ENCODE data around the gene TUFT1.

Gene TUFT1

DNA sequence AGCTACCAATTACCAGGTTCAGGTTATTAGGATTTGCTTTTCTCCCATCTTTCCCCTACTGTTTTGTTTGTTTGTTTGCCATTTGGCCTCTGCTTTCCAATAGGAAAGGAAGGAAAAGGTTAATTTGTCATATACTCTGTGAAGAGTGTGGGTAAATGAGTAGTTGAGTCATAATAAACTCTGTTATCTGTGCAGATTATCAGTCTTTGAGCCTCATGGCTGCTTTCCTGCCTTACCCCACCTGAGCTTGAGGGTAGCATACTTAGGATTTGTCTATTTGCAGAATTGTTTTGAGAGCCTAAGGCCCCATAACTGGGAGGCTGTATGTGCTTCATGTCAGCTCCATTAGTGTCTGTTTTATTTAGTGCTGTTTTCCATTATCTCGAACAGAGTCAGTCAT lies 38.8 kb downstream of the TUFT1 start:
- TF ChIP-seq, protein P1, sequence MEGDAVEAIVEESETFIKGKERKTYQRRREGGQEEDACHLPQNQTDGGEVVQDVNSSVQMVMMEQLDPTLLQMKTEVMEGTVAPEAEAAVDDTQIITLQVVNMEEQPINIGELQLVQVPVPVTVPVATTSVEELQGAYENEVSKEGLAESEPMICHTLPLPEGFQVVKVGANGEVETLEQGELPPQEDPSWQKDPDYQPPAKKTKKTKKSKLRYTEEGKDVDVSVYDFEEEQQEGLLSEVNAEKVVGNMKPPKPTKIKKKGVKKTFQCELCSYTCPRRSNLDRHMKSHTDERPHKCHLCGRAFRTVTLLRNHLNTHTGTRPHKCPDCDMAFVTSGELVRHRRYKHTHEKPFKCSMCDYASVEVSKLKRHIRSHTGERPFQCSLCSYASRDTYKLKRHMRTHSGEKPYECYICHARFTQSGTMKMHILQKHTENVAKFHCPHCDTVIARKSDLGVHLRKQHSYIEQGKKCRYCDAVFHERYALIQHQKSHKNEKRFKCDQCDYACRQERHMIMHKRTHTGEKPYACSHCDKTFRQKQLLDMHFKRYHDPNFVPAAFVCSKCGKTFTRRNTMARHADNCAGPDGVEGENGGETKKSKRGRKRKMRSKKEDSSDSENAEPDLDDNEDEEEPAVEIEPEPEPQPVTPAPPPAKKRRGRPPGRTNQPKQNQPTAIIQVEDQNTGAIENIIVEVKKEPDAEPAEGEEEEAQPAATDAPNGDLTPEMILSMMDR (IDR thresholded peaks at IDR 0.05; ENCODE audit: control extremely low read depth, extremely low read depth, low read depth, missing control alignments): no peak
- no peak for DNase-seq (ENCODE audit: extremely low spot score)
- ChIA-PET CTCF (interaction anchor here (1.0 to 1.3 kb wide), 2 partner anchors 16 to 156 kb away, joined by 3 to 4 read pairs; no protein-coding TSS in a partner anchor), POLR2A (no interaction called here)

- TF ChIP-seq, protein P1 (IDR thresholded peaks at IDR 0.05; ENCODE audit: control extremely low read depth, extremely low read depth, low read depth, missing control alignments): no peak
- ChIA-PET POLR2A (no interaction called here), CTCF (interaction anchor here (1.0 to 1.3 kb wide), 2 partner anchors 16 to 155 kb away, joined by 3 to 4 read pairs; no protein-coding TSS in a partner anchor)
- no peak for DNase-seq (ENCODE audit: extremely low spot score)
These were observed 39.5 kb downstream of the TUFT1 start for GRCh38 chr1:151579436-151580225.

DNA sequence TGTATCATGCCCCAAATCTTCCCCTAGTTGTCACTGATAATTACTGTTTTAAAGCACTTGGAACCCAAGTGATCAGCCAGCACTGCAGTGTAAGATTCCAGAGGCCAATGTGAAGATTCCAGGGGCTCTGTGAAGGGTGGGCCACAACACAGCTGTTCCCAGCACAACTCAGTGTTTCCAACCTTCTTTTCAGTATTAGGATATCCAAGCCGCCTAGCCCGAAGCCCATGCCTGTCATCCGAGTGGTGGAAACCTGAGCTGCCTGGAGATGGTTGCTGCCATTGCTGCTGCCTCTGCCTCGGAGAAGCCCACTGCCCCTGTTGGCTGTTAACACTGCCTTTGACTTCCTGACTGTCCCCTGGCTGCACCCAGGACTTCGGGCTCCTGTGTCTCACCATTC lies 41.3 kb downstream of the TUFT1 start:
- ChIA-PET POLR2A (no interaction called here), CTCF (interaction anchor here (1.2 to 2.0 kb wide), 3 partner anchors 12 to 300 kb away, joined by 3 to 8 read pairs (median 3); no protein-coding TSS in a partner anchor)
- no peak for DNase-seq (ENCODE audit: extremely low spot score)
- TF ChIP-seq, protein P1 (IDR thresholded peaks at IDR 0.05; ENCODE audit: control extremely low read depth, extremely low read depth, low read depth, missing control alignments): no peak

- ChIA-PET CTCF (interaction anchor here (1.2 to 2.0 kb wide), 3 partner anchors 11 to 300 kb away, joined by 3 to 8 read pairs (median 3); no protein-coding TSS in a partner anchor), POLR2A (no interaction called here)
- no peak for DNase-seq (ENCODE audit: extremely low spot score)
- TF ChIP-seq, protein P1 (IDR thresholded peaks at IDR 0.05; ENCODE audit: control extremely low read depth, extremely low read depth, low read depth, missing control alignments): no peak
These were observed 41.8 kb downstream of the TUFT1 start for GRCh38 chr1:151581921-151582320.

- CTCF ChIA-PET: interaction anchor here (0.7 to 1.2 kb wide), 2 partner anchors 9 to 10 kb away, joined by 3 to 5 read pairs; no protein-coding TSS in a partner anchor
- POLR2A ChIA-PET: no interaction called here
- DNase-seq (ENCODE audit: extremely low spot score): no peak
- TF ChIP-seq, protein P1 (IDR thresholded peaks at IDR 0.05; ENCODE audit: control extremely low read depth, extremely low read depth, low read depth, missing control alignments): no peak
These were observed 43.7 kb downstream of the TUFT1 start for GRCh38 chr1:151583796-151584195.

DNA sequence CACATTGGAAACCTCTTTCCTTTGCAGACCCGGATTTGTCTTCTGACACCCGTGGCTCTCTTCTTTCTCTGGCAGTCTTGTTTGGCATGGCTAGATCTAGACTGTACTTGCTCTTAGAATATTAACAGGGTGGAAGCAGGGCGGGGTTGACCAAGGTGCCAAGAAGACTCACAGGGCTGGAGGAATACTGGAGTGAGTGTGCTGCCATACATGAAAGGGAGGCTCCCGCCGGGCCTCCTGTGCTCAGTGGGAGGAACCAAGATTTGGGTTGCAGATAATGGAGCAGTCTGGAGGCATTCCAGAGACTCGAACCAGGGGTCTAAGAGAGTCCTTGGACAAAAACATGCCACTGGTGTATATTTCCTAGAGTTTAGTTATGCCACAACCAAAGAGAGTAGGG lies 44.2 kb downstream of the TUFT1 start:
- DNase-seq (ENCODE audit: extremely low spot score): no peak
- POLR2A ChIA-PET: no interaction called here
- CTCF ChIA-PET: interaction anchor here (1.2 kb wide), 1 partner anchor 9 kb away, joined by 5 read pairs; no protein-coding TSS in a partner anchor
- TF ChIP-seq, protein P1 (IDR thresholded peaks at IDR 0.05; ENCODE audit: control extremely low read depth, extremely low read depth, low read depth, missing control alignments): no peak

All from GM10248 (cell line).